GM19240 (cell line): Measurements from ENCODE around the gene PEF1.

Experiments used
- DNase-seq: peaks from one replicate; pipeline ENCODE4 v3.0.0; 2011; ENCODE audit warnings: low spot score; ENCODE audit not compliant: insufficient read length

Gene PEF1

DNA sequence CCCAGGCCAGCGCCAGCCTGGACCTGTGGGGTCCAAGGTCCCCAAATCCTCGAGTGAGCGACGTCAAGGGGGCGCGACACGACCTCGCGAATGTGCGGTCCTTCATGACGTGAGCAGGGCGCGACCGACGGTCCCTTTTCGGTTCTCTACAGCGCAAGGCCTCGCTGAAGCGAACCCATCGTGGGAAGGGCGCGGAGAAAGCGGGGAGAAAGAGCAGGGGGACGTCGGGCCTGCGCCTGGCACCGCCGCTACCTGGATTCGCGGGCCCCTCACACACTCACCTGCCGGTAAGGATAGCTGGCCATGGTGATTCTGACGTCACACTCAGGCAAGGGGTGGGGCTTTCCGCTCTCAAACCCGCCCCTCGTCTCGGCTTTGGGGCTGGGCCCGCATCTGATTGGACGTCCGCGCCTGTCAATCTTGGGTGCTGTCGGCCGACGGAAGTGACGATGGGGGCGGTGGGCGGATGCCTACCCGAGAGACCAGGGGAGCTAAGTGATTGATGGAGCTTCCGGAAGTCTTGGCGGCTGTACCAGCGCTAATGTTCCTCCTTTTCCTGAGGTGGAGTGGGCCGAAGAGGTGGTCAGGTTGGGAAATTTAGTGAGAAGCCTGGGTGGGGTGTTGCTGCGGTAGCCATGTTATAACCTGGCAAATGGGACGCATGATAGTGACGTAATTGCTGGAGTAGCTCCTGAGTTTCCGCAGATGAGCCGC, at the start of gene PEF1:
TSS of gene PEF1 (minus strand) at position 317 of the 714 bp plus-strand sequence. CDS start at position 305, 12 bp downstream.
- DNase-seq, result peak; percentile 99

- DNase-seq, result no peak
Measured at GRCh38 chr1:31693231-31693630, 48.6 kb upstream of the PEF1 start.

DNA sequence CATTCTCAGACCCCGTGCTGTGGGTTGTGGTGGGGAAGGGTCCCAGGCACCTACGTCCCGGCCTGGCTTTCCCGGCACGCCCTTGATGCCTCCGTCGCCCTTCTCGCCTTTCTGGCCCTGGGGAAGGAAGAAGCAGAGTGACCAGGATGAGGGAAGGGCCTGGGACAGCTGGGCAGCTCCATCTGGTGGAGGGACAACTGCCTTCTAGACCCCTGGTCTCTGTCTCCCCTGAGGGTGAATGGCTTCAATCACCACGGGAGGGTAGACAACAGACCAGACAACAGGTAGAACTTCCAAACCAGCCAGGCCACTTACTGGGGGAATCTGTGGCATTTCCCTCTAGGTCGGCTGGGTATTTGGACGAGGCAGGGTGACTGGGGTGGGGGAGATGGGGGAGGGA, 47.3 kb upstream of the PEF1 start:
- DNase-seq, result no peak

DNA sequence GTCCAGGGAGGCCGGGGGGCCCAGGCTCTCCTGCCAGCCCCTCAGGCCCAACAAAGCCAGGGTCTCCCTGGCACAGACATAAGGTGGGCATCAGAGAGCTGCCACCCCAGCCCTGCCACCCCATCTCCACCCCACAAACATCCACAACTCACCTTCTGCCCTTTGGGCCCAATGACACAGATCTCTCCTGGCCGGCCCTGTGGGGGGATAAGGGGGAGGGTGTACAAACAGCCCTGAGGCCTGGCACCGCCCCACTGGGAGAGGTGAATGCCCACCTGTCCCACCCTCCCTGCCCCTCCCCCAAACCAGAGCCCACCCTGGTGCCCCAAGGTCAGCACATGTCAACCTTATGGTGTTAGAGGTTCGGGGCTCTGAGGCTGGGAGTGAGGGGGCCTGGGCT, 46.8 kb upstream of the PEF1 start:
- no peak for DNase-seq

DNA sequence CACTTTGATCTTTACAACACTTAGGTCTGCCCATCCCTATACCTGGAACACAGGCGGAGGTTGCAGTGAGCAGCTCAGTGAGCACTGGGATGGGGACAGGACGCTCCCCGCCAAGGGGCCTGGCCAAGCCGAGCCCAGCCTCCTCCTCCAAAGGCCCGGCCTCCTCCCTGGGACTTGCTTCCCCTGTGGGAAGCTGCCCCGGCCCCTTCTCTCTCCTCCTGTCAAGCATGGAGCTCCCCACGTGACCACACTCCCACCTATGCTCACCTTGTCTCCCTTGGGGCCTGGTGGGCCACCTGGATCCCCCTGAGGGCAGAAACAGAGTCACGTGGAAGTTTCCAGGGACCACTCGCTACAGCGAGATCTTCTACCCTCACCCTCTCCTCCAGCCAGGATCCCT, 46.2 kb upstream of the PEF1 start:
- DNase-seq, result no peak

DNA sequence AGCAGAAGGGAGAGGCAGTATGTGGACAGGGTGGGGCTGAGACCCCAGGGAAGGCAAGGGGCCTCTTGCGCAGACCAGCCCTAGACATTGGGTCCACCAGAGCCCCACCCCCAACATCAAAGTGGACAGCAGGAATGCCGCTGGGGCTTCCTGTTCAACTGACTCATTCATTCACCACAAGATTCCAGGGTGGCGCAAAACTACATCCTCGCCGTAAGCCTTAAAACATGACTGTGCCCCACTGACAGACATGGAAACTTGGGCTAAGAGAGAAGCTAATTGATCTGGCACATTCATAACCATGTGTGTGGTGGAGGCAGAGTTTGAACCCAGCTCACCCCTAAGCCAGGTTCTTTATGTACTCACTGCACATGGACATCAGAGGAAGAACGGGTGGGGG, 45.2 kb upstream of the PEF1 start:
- no peak for DNase-seq

GRCh38 chr1:31689379-31689778, 44.7 kb upstream of the PEF1 start:
- no peak for DNase-seq

GRCh38 chr1:31688233-31688918, 43.7 kb upstream of the PEF1 start:
- DNase-seq, result no peak

GRCh38 chr1:31687601-31688000, 42.9 kb upstream of the PEF1 start:
- DNase-seq, result no peak

DNA sequence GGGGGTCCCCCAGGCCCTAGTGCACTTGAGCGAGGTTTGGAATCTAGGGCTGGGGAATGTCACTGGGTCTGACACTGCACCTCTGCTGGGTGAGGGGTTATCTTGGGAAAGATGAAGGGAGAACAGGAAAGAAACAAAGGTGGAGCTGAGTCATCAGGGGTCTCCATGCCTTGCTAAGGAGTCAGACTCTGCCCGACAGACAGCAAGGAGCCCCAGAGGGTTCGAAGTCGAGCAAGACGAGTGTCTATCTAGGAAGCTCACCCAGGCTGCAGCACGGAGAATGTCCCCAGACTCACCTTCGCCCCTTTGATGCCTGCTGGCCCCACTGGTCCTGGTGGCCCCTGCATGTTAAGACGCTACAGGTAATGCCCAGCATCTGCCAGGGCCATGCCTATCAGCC, 41.1 kb upstream of the PEF1 start:
- DNase-seq, result no peak

GRCh38 chr1:31683997-31684396, 39.3 kb upstream of the PEF1 start:
- DNase-seq, result no peak

DNA sequence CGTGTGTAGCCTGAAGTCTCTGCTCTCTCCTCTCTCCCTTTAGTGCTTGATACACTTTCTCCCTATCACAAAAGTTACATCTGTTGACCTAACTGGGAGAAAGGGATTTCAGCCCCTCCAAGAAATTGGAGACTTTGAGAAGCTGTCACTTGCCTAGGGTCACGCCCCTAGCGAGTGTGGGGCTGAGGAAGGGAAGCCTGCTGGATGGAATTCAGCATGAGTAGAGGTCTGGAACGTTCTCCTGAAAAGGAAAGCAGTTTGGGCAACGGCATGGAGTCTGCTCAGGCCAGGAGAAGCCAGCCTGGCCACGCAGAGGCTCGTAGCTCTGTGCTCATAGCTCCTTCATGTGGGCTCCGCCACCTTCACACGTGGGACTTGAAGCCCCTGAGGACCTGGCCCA, 36.7 kb upstream of the PEF1 start:
- no peak for DNase-seq

DNA sequence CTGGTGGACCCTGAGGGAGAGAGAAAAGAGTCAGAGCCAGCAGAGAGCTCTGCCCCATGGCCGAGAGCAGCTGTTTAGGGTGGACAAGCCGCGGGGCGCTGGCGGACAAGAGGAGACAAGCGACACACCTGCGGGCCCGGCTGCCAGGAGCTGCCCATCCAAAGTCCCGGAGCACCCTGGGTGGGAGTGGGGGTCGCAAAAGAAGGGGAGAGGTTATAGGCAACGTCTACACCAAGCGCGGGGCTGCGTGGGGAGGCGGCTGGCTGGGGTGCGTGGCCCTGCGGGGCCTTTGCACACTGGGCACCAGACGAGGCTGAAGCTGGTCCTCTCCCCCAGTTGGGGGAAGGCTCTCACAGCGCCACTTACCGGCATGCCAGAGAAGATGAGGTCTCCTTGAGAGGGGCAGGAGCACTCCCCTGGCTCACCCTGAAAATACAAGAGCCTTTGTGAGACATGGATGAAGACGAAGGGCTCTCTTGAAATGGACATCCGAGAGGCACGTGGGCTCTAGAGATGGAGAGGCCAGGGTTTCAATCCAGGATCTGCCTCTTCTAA, 35.1 kb upstream of the PEF1 start:
- no peak for DNase-seq

- DNase-seq, result no peak
Measured at GRCh38 chr1:31679091-31679490, 34.4 kb upstream of the PEF1 start.

- DNase-seq, result no peak
Measured at GRCh38 chr1:31678681-31679080, 34.0 kb upstream of the PEF1 start.

- DNase-seq, result no peak
Measured at GRCh38 chr1:31677949-31678348, 33.3 kb upstream of the PEF1 start.

DNA sequence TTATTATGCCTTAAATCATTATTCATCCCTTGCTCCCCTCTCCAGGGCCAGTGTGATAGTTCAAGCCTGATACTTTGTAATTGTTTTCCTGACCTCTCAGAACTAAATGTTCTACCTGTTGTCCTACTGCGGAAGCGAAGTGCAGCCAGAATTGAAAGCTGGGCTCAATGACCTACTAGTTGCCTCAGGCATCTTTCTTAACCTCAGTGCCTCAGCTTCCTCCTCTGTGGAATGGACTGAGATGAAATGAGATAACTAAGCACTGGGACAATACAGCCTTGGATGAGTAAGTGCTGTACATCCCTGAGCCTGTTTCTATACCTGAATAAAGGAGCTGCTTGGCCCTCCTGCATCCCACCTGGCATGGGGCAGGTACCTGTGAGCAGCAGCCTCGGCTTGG, 32.7 kb upstream of the PEF1 start:
- DNase-seq, result no peak

DNA sequence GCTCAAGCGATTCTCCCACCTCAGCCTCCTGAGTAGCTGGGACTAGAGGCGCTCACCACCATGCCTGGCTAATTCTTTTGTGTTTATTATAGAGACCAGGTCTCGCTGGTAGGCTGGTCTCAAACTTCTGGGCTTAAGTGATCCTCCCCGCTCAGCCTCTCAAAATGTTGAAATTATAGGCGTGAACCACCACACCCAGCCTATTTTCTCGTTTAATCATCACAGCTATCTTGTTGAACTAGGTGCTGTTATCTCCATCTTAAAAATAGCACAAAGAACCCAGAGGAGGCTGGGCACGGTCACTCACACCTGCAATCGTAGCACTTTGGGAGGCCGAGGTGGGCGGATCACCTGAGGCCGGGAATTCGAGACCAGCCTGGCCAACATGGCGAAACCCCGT, 31.1 kb upstream of the PEF1 start:
- DNase-seq, result no peak

GRCh38 chr1:31675161-31675560, 30.5 kb upstream of the PEF1 start:
- no peak for DNase-seq

DNA sequence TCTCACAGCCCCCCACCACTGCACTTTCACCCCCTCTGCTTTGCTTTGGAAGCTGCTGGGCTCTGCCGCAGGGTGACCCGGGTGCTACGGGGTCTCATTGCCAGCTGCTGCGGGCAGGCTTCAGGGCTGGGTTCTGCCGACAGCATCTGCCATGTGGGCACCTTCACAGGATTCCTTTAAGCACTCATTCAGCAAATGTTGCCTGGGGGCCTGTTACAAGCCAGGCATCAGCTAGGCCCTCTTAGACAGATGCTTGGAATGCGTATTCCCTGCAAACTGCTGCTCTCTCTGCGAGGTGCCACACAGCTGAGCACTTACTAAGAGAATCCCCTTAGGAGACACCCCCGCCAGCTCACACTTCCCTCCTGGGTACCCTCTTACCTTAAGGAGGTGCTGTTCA, 29.9 kb upstream of the PEF1 start:
- DNase-seq, result no peak

- no peak for DNase-seq
Measured at GRCh38 chr1:31673433-31673832, 28.8 kb upstream of the PEF1 start.

- DNase-seq, result no peak
Measured at GRCh38 chr1:31672986-31673385, 28.3 kb upstream of the PEF1 start.
